Stimulated activated CD4-positive, alpha-beta T cell treated with anti-CD3 and anti-CD28 coated beads, Interleukin-12 subunit alpha, Interleukin-12 subunit beta, amount 100 ng/mL, for 48 hours (primary cell): ENCODE results near the gene RGS17.
"Not testable (repeated sequence)": the region's sequence is repeated elsewhere in the genome, so short reads cannot be mapped to it uniquely, and the experiment has no call there.

ENCODE experiments used
- DNase-seq, 3 donors: peaks; one replicate each; pipeline ENCODE4 v3.0.0-alpha.2; 2020; ENCODE audit warnings: low read depth in 2 of 3, low spot score in 1 of 3

The RGS17 gene

GRCh38 chr6:152986978-152987377 is 144.1 kb downstream of the RGS17 start:
- DNase-seq, result no peak

- not testable (repeated sequence) for DNase-seq
Measured at GRCh38 chr6:152985300-152985699, 145.8 kb downstream of the RGS17 start.

DNA sequence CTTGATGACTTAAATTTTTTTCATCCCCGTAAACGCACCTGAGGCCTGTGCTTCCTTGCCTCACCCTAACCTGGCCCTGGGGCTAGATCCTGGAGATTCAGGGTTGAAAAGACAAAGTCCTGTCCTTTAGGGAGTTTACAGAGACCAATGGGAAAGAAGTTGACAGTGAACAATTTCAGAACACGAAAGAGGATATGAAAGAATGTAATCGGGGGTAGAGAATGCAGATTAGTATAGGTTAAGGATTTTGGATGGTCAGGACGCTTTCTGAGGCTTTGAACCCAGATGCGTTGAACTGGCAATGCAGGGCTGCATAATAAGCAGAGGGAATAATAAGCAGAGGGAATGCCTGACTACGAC is 146.6 kb downstream of the RGS17 start:
- DNase-seq, result no peak

DNA sequence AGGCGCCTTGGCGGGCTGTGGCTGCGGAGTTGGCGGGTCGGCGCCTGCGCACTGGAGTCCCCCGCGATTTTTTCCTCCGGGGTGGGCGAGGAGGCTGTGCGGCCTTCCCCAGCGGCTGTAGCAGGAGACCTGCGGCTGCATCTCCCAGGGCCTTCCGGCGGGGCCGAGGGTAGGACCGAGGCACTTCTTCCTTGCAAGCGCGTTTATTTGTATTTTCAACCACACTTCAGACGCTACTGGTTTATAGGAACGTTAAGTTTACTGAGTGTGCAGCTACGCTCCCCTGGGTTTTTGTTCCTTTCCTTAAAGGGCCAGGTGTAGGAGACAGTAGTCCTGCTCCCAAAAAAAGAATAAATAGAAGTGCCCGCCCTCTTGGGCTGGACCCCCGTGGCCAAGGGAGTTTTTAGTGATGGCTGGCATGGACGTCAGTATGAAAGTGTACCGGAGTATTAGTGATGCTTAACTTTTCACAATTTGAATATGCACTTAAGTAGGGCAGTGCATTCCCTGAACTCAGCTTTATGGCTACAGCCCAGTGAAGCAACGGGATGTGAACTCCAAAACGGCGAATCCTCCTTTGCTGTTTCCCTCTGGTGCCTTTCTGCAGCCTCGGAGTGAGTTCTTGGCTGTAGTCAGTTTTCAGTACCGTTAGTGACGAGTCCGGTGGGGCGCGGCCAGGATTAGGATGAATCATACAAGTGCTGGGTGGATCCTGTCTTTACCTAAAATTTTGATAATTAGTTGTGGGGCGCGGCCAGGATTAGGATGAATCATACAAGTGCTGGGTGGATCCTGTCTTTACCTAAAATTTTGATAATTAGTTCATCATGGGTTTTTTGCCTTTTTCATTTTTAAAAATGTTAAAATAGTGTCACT is 147.2 kb downstream of the RGS17 start:
- DNase-seq, result peak; percentile 72 to 77 (median 75)

GRCh38 chr6:152982904-152983636 is 148.0 kb downstream of the RGS17 start, which contains the start of gene FBXO5:
Gene FBXO5, minus strand, starts transcription at chr6:152983041. Its CDS starts 82 bp downstream, at chr6:152982959.
- peak; percentile 91 to 96 (median 95) for DNase-seq

DNA sequence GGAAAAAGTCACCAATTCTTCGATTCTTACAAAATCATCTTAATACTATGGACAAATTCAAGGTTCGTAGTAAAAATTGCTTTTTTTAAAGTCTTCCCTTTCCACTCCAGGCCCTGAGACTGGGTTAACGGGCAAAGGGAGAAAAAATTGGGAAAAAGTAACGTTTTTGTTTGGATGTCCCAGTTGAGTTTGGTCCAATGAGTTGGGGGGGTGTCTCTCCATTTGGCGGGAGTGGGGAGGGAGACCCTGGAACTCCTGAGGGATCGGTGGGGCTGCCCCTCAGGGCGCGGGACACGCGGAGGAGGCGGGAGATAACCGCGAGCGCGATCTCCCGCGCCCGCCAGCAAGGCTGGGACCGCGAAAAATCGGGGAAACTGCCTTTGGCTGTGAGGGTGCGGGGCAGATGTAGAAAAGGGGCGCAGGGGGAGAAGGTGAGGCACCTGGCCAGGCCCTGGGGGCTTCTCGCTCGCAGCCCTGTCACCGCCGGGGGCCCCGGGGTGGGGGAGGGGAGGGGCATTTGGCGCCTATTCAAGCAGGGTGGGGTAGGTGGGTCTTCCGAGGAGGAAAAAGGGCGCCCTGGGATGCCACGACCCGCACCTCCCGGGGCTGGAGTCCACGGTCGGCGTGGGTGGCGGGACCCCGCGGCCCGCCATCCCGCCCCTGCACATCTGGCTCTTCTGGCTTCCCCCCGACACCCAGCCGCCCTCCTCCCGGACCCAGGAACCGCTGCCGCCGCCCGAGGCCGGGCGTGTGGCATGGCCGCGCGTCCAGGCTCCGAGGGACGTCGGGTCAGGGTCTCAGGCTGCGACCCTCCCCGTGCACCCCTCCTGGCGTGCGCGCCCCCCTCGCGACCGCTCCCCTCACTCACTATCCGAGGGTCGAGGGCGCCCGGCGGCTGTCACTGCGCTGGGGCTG is 148.8 kb downstream of the RGS17 start:
- peak in 2 of 3 donors; percentile 14 to 15 for DNase-seq

GRCh38 chr6:152981219-152981618 is 149.9 kb downstream of the RGS17 start:
- DNase-seq, result no peak

DNA sequence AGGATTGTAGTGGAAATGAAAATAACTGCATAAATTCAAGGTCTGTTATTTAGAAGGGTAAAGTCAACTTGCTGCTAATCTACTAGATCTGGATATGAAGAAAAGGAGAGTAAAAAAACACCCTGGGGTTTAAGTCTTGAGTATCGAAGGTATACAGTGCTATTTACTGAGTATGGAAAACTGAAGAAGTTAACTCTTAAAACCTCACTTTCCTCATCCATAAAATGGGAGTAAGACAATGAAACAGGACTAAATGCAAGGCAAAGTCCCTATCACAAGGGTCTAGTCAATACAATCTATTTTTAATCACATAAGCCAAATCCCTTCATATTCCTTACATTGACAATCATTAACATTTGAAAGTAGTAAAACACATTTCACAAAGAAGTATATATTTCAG is 150.4 kb downstream of the RGS17 start:
- DNase-seq, result no peak

DNA sequence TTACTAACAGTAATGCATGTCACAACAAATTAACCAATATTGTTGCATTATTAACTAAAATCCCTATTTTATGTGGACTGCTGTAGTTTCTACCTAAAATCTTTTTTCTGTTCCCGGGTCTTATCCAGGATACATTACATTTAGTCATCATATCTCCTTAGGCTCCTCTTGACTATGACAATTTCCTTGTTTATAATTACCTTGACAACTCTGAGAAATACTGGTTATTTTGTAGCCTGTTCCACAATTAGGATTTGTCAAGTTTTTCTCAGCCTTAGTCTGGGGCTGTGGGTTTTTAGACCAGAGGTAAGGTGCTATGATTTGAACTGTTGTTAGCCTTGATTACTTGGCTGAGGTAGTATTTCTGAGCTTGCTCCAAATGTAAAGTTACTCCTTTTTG is 152.0 kb downstream of the RGS17 start:
- no peak for DNase-seq

DNA sequence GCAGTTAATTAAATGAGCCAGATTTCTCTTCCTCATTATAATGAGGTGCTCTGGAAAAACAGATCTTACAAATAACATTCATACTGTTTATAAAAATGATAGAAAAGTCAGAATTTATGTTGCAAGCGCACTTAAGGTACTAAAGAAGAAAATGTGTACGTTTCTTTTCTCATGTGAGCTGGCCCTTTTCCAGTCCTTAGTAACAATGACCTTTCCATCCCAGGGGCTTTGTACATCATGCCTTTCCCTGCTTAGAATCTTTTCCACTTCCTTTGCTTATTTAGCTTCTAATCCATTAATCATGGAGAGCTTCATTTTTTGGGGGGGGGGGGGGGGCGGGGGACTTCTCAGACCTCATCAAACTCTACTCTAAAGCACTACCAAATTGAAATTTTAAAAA is 153.0 kb downstream of the RGS17 start:
- DNase-seq, result no peak

DNA sequence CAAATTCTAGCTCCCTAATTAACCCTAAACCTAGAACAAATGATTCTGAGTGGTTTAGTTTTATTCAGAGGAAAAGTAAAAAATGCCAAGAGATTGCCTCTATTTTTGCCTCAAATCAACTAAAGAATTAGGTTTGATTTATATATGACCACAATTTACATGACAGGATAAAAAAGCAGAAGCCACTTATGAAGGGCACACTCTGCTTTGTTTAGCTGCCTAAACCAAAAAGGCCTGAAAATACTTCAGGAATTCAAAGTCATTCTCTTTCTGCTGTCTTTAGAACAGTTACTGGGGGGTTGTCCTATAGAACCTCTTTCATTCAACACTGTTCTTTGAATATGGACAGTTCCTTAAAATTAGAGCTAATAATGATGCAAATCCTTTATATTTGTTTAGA is 153.5 kb downstream of the RGS17 start:
- no peak for DNase-seq

DNA sequence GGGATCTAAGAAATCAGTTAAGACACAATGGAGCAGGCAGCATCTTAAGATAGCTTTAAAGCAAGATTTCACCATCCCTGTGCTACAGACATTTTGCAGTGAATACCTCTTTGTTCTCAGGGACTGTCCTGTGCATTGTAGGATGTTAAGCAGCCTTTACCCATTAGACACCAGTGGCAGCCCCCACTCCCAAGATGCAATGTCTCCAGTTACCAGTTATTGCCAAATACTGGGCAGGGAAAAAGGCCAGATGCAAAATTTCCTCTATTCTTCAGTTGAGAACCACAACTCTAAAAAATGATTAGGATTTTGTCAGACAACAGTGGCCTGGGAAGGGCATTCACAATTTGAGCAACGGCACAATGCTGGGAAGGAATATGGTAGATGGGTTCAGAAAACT is 154.3 kb downstream of the RGS17 start:
- DNase-seq, result no peak

- DNase-seq, result no peak
Measured at GRCh38 chr6:152975204-152975915, 155.7 kb downstream of the RGS17 start.

- no peak for DNase-seq
Measured at GRCh38 chr6:152973916-152974315, 157.2 kb downstream of the RGS17 start.

GRCh38 chr6:152969688-152970418 is 161.2 kb downstream of the RGS17 start:
- no peak for DNase-seq

- DNase-seq, result not testable (repeated sequence)
Measured at GRCh38 chr6:152966168-152966894, 164.8 kb downstream of the RGS17 start.

DNA sequence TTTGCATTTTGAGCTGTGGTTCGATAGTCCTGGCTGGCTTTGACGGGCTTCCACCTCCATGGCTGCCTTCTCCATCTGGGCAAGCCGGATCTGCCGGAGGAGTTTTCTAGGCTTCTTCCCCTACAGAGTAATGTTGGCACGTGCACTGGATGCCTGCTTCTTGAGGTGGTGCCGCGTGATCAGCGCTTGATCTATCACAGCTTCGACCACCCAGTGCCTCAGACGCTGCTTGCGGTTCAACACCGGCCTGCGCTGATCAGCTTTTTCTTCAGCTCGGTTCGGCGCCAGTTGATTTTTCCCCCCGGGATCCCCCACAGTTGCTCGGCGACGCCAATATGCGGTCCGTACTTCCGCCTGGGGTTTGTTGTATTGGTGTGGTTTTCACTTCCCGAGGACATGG is 171.7 kb downstream of the RGS17 start:
- DNase-seq, result no peak

GRCh38 chr6:152957796-152958195 is 173.3 kb downstream of the RGS17 start:
- no peak for DNase-seq
